GM10266 (cell line): ENCODE data around the gene PUDP.
A peak's percentile ranks its signal among the peaks of the same experiment; 100 is the strongest.
"Not testable (repeated sequence)": the region's sequence is repeated elsewhere in the genome, so short reads cannot be mapped to it uniquely, and the experiment has no call there.

Experiments
- DNase-seq: peaks from one replicate; pipeline ENCODE4 v3.0.0; 2012; ENCODE audit errors: extremely low spot score
- TF ChIP-seq, protein P1 (sequence below): IDR thresholded peaks from 2 replicates; pipeline ENCODE4 v1.5.1; 2012; ENCODE audit warnings: mild to moderate bottlenecking, low read depth; ENCODE audit not compliant: control insufficient read depth, insufficient read depth; ENCODE audit errors: missing control alignments

The PUDP gene

DNA sequence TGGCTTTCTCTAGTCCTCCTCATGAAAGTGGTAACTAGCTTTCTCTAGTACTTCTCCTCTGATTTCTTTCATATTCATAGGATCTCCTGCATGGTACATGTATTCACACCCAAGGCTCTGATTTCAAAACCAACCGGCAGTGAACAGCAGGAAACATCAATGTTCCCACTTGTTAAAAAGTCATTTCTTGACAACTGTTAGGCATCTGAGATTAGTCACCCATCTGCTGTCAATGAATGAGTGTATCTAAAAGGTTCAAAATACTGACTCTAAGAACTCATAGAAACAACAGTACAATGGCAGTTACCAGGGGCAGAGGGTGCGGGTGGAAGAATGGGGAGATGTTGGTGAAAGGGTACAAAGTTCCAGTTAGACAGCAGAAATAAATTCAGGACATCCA, 31.5 kb upstream of the PUDP start:
- TF ChIP-seq, protein P1, sequence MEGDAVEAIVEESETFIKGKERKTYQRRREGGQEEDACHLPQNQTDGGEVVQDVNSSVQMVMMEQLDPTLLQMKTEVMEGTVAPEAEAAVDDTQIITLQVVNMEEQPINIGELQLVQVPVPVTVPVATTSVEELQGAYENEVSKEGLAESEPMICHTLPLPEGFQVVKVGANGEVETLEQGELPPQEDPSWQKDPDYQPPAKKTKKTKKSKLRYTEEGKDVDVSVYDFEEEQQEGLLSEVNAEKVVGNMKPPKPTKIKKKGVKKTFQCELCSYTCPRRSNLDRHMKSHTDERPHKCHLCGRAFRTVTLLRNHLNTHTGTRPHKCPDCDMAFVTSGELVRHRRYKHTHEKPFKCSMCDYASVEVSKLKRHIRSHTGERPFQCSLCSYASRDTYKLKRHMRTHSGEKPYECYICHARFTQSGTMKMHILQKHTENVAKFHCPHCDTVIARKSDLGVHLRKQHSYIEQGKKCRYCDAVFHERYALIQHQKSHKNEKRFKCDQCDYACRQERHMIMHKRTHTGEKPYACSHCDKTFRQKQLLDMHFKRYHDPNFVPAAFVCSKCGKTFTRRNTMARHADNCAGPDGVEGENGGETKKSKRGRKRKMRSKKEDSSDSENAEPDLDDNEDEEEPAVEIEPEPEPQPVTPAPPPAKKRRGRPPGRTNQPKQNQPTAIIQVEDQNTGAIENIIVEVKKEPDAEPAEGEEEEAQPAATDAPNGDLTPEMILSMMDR = no peak
- no peak for DNase-seq

DNA sequence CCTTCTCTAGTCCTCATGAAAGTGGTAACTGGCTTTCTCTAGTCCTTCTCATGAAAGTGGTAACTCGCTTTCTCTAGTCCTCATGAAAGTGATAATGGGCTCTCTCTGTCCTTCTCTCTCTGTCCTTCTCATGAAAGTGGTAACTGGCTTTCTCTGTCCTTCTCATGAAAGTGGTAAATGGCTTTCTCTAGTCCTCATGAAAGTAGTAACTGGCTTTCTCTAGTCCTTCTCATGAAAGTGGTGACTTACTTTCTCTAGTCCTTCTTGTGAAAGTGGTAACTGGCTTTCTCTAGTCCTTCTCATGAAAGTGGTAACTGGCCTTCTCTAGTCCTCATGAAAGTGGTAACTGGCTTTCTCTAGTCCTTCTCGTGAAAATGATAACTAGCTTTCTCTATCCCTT, 30.9 kb upstream of the PUDP start:
- DNase-seq = not testable (repeated sequence)

DNA sequence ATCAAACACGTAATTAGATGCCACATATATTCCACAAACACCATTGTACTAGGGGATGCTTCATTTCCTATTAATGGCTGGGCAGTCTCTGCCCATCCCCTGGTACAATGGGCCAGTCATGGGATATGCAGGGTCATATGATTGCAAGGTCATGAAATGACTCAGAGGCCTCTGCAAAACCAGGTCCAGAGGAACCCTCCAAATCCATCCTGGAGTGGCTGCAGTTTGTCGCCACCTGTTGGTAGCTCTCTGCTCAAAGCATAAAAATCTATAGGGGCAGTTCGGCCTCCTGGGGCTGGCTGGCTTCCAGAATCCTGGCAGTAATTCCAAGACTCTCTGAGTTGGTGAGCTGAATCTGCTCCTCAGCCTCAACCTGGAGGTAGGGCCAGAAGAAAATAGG, 22.9 kb upstream of the PUDP start:
- no peak for DNase-seq
- TF ChIP-seq, protein P1 = peak; percentile 2

DNA sequence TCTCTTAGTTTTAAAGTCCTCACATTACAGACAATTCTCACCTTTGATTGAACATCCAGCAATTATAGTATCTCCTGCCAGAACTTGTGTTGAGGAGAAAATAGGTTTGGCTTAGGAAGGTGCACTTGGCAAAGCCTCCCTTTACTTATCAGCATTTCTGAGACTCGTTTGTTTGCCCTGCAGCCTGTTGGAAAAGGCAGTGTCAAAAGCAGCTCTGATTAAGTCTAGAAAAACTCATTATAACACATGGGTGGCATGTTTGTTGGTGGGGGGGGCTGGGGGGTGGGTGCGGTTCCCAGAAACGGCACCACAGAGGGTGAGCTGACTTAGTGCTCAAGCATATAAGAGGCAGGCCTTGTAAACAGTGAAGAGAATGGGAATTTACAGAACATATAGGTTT, 21.7 kb upstream of the PUDP start:
- TF ChIP-seq, protein P1 = no peak
- DNase-seq = no peak

DNA sequence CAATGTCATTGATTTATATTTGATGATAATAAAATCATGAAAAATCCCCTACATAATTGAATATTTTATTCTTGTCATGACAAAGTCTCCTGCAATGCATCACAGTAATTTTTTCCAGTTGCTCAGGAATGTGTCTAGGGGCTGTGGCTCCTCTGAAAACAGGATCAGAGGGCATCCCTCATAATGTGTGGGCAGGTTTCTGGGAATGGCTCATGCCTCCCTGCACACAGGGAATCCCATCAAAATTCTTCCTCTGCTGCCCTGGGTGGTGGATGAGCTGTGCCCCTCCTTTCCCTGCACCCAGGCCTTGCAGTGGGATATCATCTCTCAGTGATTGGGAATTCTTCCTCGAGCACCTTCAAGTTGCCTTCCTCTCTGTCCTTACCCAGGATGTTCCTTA, 20.4 kb upstream of the PUDP start:
- TF ChIP-seq, protein P1 = no peak
- no peak for DNase-seq

DNA sequence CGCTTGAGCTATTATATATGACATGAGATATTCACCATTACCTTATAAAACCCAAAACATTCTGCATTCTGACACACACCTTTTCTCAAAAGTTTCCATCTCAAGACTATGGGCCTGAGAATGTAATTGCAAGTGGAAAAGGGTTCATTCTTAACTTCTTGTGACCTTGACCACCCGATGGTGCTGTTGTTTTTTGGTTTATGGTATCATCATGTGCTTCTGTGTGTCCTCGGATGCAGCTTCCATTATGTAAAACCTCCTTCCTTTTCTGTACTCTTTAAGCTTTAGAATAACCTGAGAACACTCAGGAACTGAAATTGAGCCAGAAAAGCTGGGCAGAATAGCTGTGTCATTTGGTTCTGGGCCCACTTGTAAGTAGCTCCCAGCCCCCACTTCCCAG, 16.2 kb upstream of the PUDP start:
- DNase-seq = no peak
- TF ChIP-seq, protein P1 = no peak

DNA sequence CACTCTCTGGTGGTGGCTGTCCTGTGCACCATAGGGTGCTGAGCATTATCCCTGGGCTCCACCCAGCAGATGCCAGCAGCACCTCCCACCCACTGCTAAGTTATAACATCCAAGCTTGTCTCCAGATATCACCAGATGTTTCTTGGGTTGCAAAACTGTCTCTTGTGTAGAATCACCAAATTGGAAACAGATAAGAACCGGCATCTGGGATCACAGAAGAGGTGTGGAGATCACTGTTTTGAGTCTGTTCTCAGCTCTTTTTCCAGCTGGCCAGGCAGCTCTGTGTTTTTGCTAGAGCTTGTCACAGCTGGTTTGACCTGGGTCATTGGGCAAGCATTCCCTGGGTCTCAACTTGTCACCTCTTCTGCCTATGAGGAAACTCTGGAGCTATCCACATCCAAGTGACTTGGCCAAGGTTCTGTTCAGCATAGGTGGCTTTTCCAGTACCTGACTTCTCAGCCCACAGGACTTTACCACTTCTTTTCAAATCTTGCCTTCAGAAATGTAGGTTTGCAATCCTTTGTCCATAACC, 15.3 kb upstream of the PUDP start:
- no peak for DNase-seq
- TF ChIP-seq, protein P1 = no peak

DNA sequence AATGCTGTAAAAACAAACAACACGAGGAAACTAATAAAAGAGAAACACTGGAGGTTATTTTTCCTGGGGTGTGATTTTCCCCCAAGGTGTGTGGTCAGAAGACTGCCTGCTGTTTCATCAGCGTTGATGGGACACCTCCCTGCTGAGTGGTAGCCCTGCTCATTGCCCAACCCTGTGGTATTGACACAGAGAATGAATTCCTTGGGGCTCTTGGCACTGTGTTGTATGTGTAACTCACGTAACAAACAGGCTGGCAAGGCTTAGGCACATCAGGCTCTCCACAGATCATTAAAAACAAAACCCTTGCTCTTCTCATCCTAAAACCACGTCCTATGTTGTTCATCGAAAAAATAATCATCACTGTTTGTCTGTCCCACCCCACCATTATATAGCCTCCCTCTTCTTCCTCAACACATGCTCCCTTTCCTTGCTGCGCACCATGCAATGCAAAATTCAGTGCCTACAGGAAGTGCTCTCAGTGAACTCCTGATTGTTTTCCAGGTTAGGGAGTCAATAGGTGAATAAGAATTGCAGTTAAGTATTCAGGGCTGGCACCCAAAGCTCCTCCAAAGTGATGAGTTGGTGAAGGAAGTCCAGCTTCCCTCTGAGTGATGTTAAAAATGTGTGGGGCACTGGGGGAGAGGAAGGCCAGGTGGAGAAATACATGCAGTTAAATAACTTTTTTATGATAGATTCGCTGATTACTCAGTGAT, 11.4 kb upstream of the PUDP start:
- TF ChIP-seq, protein P1 = no peak
- no peak for DNase-seq
